HCT116 (cell line): Measurements from ENCODE around the gene RIPK3. TPM values are rescaled to one million over a fixed set of nuclear protein-coding genes. Genes with fewer than 3 reads are reported as not detected.

ENCODE experiments used
- ATAC-seq: fragments of 200-7000 bp; cut with Tn5 transposase; 2 replicates; pipeline ENCODE4 v1.9.1; 2020; ENCODE audit warnings: mild to moderate bottlenecking, moderate library complexity
- BruUV-seq: library from RNA; stranded (reverse); fragments of 400-500 nt; replicated peaks from 2 replicates; lab custom pipeline; 2021; lab: Mats Ljungman, UMichigan
- CTCF ChIA-PET: fragments of 300-600 bp; sonication (Branson Sonifier 250); formaldehyde crosslinking; loops from one replicate; lab custom pipeline; 2021; ENCODE audit warnings: antibody characterized with exemption; lab: Charles Lee
- POLR2A ChIA-PET: fragments of 300-600, 350-600 bp; sonication (Branson Sonifier 250); formaldehyde crosslinking; loops from one replicate; lab custom pipeline; 2021; ENCODE audit warnings: antibody characterized with exemption; lab: Charles Lee
- RAD21 ChIA-PET, 2 experiments: fragments of 300-600 bp; sonication (Branson Sonifier 250); formaldehyde crosslinking; loops; one replicate each; lab custom pipeline; 2023; ENCODE audit warnings: low total read pairs in 2 of 2; ENCODE audit not compliant: uncharacterized antibody in 2 of 2, unreplicated experiment in 2 of 2, low non-redundant PET in 1 of 2; lab: Charles Lee
- DNase-seq: peaks from one replicate; pipeline ENCODE4 v3.0.0-alpha.2; 2010; ENCODE audit warnings: low read depth, low spot score
- H2AFZ ChIP-seq: fragments of 200-600 bp; shearing (Covaris generic), sonication (generic); 2 replicates; pipeline ENCODE4 v1.6.1; 2017; ENCODE audit warnings: low read depth, mixed run types, mixed read lengths, antibody characterized with exemption, low read length; ENCODE audit not compliant: poor library complexity, severe bottlenecking
- H3K27ac ChIP-seq: 2 replicates; pipeline ENCODE4 v1.5.1; 2012; ENCODE audit warnings: low read depth, low read length
- H3K27me3 ChIP-seq: fragments of 200-600 bp; sonication (generic); 2 replicates; pipeline ENCODE4 v1.6.1; 2016; ENCODE audit warnings: mixed run types, low read length, mixed read lengths; ENCODE audit not compliant: insufficient read depth
- H3K36me3 ChIP-seq, 2 experiments: fragments of 200-500 bp in 1 of 2; fragments of 200-600 bp in 1 of 2; sonication (Bioruptor generic) in 1 of 2; sonication (generic) in 1 of 2; 2 replicates each; pipeline versions ENCODE4 v1.5.1 to v1.6.1; 2014 to 2016; ENCODE audit warnings: low read length in 2 of 2, inconsistent platforms in 1 of 2, mixed read lengths in 1 of 2, mixed run types in 1 of 2; ENCODE audit not compliant: insufficient read depth in 2 of 2, control insufficient read depth in 1 of 2
- H3K4me1 ChIP-seq, 2 experiments: fragments of 200-600 bp in 1 of 2; sonication (generic) in 1 of 2; 2 replicates each; pipeline versions ENCODE4 v1.5.1 to v1.6.1; 2012 to 2017; ENCODE audit warnings: low read length in 2 of 2, inconsistent platforms in 1 of 2, mild to moderate bottlenecking in 1 of 2, mixed read lengths in 1 of 2, mixed run types in 1 of 2, moderate library complexity in 1 of 2; ENCODE audit not compliant: insufficient read depth in 2 of 2, control insufficient read depth in 1 of 2
- H3K4me2 ChIP-seq: fragments of 200-600 bp; sonication (generic); 2 replicates; pipeline ENCODE4 v1.6.1; 2017; ENCODE audit warnings: mixed run types, low read length, mixed read lengths
- H3K4me3 ChIP-seq, 2 experiments: fragments of 200-600 bp in 1 of 2; sonication (generic) in 1 of 2; replicated peaks in 1 of 2; 2 replicates each; pipeline ENCODE4 v1.5.1; 2011 to 2016; ENCODE audit warnings: low read length in 2 of 2, control low read depth in 1 of 2, low read depth in 1 of 2, mild to moderate bottlenecking in 1 of 2, mixed read lengths in 1 of 2, mixed run types in 1 of 2
- H3K79me2 ChIP-seq: fragments of 200-600 bp; sonication (generic); 2 replicates; pipeline ENCODE4 v1.6.1; 2017; ENCODE audit warnings: mild to moderate bottlenecking, mixed run types, low read length, moderate library complexity, mixed read lengths; ENCODE audit not compliant: insufficient read depth
- H3K9ac ChIP-seq: fragments of 200-600 bp; sonication (generic); 2 replicates; pipeline ENCODE4 v1.6.1; 2016; ENCODE audit warnings: low read length, mixed read lengths
- H3K9me2 ChIP-seq: fragments of 200-600 bp; sonication (generic), shearing (Covaris generic); 2 replicates; pipeline ENCODE4 v1.6.1; 2017; ENCODE audit warnings: mixed run types, mild to moderate bottlenecking, moderate library complexity; ENCODE audit not compliant: insufficient read depth
- H3K9me3 ChIP-seq, 2 experiments: fragments of 200-500 bp in 1 of 2; fragments of 200-600 bp in 1 of 2; sonication (Bioruptor generic) in 1 of 2; sonication (generic) in 1 of 2; 2 replicates each; pipeline ENCODE4 v1.6.1; 2014 to 2017; ENCODE audit warnings: low read length in 2 of 2, mixed read lengths in 2 of 2, inconsistent platforms in 1 of 2, low read depth in 1 of 2, mild to moderate bottlenecking in 1 of 2, mixed run types in 1 of 2, moderate library complexity in 1 of 2; ENCODE audit not compliant: control insufficient read depth in 1 of 2, insufficient read depth in 1 of 2
- H4K20me1 ChIP-seq: fragments of 200-600 bp; sonication (generic), shearing (Covaris generic); 2 replicates; pipeline ENCODE4 v1.6.1; 2017; ENCODE audit warnings: mixed run types, mild to moderate bottlenecking, moderate library complexity; ENCODE audit not compliant: insufficient read depth
- EGR1 ChIP-seq: IDR thresholded peaks from 2 replicates; pipeline ENCODE4 v1.6.1; 2012; ENCODE audit warnings: low read depth
- EZH2 ChIP-seq: fragments of 200-600 bp; sonication (generic); IDR thresholded peaks from 2 replicates; pipeline ENCODE4 v1.6.1; 2017; ENCODE audit warnings: antibody characterized with exemption, mixed run types
- POLR2AphosphoS5 ChIP-seq: IDR thresholded peaks from 2 replicates; pipeline ENCODE4 v1.6.1; 2011; ENCODE audit warnings: mild to moderate bottlenecking, low read depth, low read length, moderate library complexity
- RAD21 ChIP-seq: IDR thresholded peaks from 2 replicates; pipeline ENCODE4 v1.6.1; 2012; ENCODE audit warnings: low read depth, mild to moderate bottlenecking
- SIN3A ChIP-seq: IDR thresholded peaks from 2 replicates; pipeline ENCODE4 v1.6.1; 2012; ENCODE audit warnings: low read depth
- SP1 ChIP-seq: IDR thresholded peaks from 2 replicates; pipeline ENCODE4 v1.6.1; 2012; ENCODE audit warnings: low read depth
- SRF ChIP-seq: IDR thresholded peaks from 2 replicates; pipeline ENCODE4 v1.6.1; 2012; ENCODE audit warnings: low read depth
- TCF7L2 ChIP-seq: IDR thresholded peaks from 2 replicates; pipeline ENCODE4 v1.7.0; 2011; ENCODE audit warnings: borderline replicate concordance, inconsistent platforms; ENCODE audit not compliant: insufficient read depth, insufficient read length; ENCODE audit errors: extremely low read depth
- YY1 ChIP-seq: IDR thresholded peaks from 2 replicates; pipeline ENCODE4 v1.6.1; 2011; ENCODE audit warnings: low read length, low read depth, moderate library complexity, mild to moderate bottlenecking; ENCODE audit not compliant: insufficient replicate concordance; ENCODE audit errors: extremely low read depth
- ZNF274 ChIP-seq: fragments of 200-500 bp; sonication (Bioruptor generic); IDR thresholded peaks from 2 replicates; pipeline ENCODE4 v1.6.1; 2014; ENCODE audit warnings: mild to moderate bottlenecking, low read depth, low read length, inconsistent platforms
- intact Hi-C: fragments of 100-400 bp; cut with micrococcal nuclease; formaldehyde crosslinking; loops from 2 replicates; pipeline ENCODE4 v1.10.0; 2022
- total RNA-seq: library from RNA; stranded (reverse); gene quantifications from one replicate; pipeline ENCODE4 v1.2.1, GENCODE V29; 2021; ENCODE audit not compliant: unreplicated experiment
- TF ChIP-seq, protein P1 (sequence below): IDR thresholded peaks from 2 replicates; pipeline ENCODE4 v1.6.1; 2012
- TF ChIP-seq, protein P2 (sequence below), 3 experiments: fragments of 200-600 bp in 1 of 3; sonication (generic) in 1 of 3; IDR thresholded peaks in 2 of 3; conservative IDR thresholded peaks in 1 of 3; 2 replicates each; pipeline ENCODE4 v1.5.1; 2012 to 2017; ENCODE audit warnings: low read depth in 2 of 3, low read length in 2 of 3, antibody characterized with exemption in 1 of 3, borderline replicate concordance in 1 of 3, control low read depth in 1 of 3, mild to moderate bottlenecking in 1 of 3, mixed read lengths in 1 of 3, mixed run types in 1 of 3, moderate library complexity in 1 of 3; ENCODE audit not compliant: insufficient read depth in 1 of 3

RIPK3 gene
- total RNA-seq, 1 experiment from 2014 or later, result not detected

DNA sequence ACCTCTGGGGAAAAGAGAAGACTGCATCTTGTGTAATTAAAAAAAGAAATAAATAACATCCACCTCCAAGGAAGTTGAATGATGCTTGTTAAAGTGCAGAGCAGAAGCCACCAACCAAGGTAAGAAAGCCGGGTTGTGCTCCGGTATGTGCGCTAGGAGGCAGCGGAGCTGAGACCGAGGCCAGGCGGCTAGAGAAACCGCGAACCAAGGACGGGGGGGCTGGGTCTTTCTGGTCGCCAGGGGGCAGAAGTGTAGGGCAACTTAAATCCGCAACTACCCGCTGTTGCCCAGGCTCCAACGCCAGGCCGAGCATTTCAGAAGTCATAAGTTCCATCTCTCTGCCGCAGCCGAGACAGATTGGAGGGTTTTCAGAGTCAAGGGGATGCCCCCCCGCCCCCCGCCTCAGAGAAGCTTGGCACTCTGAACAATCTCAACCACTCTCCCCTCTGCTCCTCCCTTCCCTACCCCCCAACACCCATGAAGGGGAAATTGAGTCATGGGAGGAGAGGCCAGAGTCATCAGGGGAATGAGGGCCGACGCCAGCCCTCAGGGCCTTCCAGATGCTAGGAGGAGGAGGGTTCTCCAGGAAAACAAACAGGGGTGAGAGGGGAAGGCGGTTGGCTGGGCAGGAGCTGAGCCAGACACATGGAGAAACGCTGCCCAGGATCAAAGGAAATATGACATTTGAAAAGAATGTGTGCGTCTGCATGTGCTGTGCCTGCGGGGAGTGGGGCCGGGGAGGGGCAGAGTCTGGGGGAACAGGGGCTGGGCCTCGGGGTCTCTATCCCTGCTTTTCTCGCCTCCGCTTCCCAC lies 26.0 kb upstream of the RIPK3 start:
- POLR2A ChIA-PET, result interaction anchor here (0.9 to 2.2 kb wide), 8 partner anchors 14 to 1271 kb away, joined by 3 to 33 read pairs (median 4); partner anchors contain the start of genes ACIN1, CBLN3, KHNYN and RNF31
- H2AFZ ChIP-seq, result peak overlapping the region; percentile 78

More for the DNA sequence above, 26.0 kb upstream of the RIPK3 start:
- Histone ChIP-seq H3K4me3 (peak overlapping the region; percentile 55 to 64), H3K9me3 (no peaks in the 10 kb centered on the region), H3K9ac (peak overlapping the region; percentile 69), H4K20me1 (no peaks in the 10 kb centered on the region), H3K9me2 (no peaks in the 10 kb centered on the region), H3K4me2 (peak overlapping the region; percentile 97), H3K36me3 (no peaks in the 10 kb centered on the region), H3K79me2 (no peaks in the 10 kb centered on the region)
- TSS peak; percentile 82 for BruUV-seq
- peak; percentile 55 for ATAC-seq
- ChIA-PET CTCF (interaction anchor here (0.7 to 2.3 kb wide), 13 partner anchors 9 to 124 kb away, joined by 3 to 84 read pairs (median 7); partner anchors contain the start of genes CIDEB, SDR39U1 and TINF2), RAD21 (interaction anchor here (0.7 to 2.2 kb wide), 4 partner anchors 32 to 66 kb away, joined by 3 to 18 read pairs (median 6); no protein-coding TSS in a partner anchor)
- intact Hi-C loops, result loop anchor here (1.0 kb wide), 3 partner anchors 46 to 70 kb away; no protein-coding TSS in a partner anchor
- peak; percentile 85 for DNase-seq
- peak; percentile 81 for TF ChIP-seq RAD21
- TF ChIP-seq SP1, result peak; percentile 39
- no peak for TF ChIP-seq EGR1
- TF ChIP-seq, protein P1, sequence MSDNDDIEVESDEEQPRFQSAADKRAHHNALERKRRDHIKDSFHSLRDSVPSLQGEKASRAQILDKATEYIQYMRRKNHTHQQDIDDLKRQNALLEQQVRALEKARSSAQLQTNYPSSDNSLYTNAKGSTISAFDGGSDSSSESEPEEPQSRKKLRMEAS, result peak; percentile 50; the same call in 1 of the 2 replicates
- TF ChIP-seq TCF7L2, result peak; percentile 80
- TF ChIP-seq ZNF274, result no peak
- TF ChIP-seq, protein P2, sequence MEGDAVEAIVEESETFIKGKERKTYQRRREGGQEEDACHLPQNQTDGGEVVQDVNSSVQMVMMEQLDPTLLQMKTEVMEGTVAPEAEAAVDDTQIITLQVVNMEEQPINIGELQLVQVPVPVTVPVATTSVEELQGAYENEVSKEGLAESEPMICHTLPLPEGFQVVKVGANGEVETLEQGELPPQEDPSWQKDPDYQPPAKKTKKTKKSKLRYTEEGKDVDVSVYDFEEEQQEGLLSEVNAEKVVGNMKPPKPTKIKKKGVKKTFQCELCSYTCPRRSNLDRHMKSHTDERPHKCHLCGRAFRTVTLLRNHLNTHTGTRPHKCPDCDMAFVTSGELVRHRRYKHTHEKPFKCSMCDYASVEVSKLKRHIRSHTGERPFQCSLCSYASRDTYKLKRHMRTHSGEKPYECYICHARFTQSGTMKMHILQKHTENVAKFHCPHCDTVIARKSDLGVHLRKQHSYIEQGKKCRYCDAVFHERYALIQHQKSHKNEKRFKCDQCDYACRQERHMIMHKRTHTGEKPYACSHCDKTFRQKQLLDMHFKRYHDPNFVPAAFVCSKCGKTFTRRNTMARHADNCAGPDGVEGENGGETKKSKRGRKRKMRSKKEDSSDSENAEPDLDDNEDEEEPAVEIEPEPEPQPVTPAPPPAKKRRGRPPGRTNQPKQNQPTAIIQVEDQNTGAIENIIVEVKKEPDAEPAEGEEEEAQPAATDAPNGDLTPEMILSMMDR (IDR thresholded peaks at IDR 0.05 in 2 of 3, conservative IDR thresholded peaks at IDR 0.05 in 1 of 3; ENCODE audit: borderline replicate concordance in 1 of 3, insufficient read depth in 1 of 3, low read depth in 2 of 3, low read length in 2 of 3), result peak; percentile 88 to 98 (median 89)
- peak; percentile 59 for TF ChIP-seq YY1
- no peak for TF ChIP-seq SRF
- no peak; the same call in 1 of the 2 replicates for TF ChIP-seq SIN3A
- TF ChIP-seq POLR2AphosphoS5, result peak; percentile 32
- no peak for TF ChIP-seq EZH2
- TF ChIP-seq, all 23 proteins: peak for 7
- Histone ChIP-seq H3K27me3 (no peaks in the 10 kb centered on the region), H3K27ac (peak overlapping the region; percentile 89), H3K4me1 (peaks cover 15 to 33% of the 10 kb centered on the region in 2 experiments)
